Gastrocnemius medialis (tissue), 4 donors: ENCODE results near the gene KCNQ2. TPM values are rescaled to one million over a fixed set of nuclear protein-coding genes. Genes with fewer than 3 reads are reported as not detected.

ENCODE experiments used
- ATAC-seq, 2 donors: fragments of 150-250 bp; one replicate each; pipeline ENCODE4 v1.9.1; 2016
- DNase-seq, 2 donors: peaks; one replicate each; pipeline ENCODE4 v3.0.0-alpha.2; 2019
- H3K27ac ChIP-seq, 4 donors: fragments of 200-600 bp; sonication (generic); 1 replicate in 1 of 4; 2 replicates in 3 of 4; pipeline ENCODE4 v1.5.1; 2016 to 2018; ENCODE audit warnings: mild to moderate bottlenecking in 2 of 4, moderate library complexity in 1 of 4
- H3K27me3 ChIP-seq, 3 donors: fragments of 200-600 bp; sonication (generic) in 2 of 3; 1 replicate in 1 of 3; 2 replicates in 2 of 3; pipeline versions ENCODE4 v1.5.1 to v1.6.0; 2016 to 2019; ENCODE audit warnings: mild to moderate bottlenecking in 1 of 3, moderate library complexity in 1 of 3
- H3K36me3 ChIP-seq, 2 donors: fragments of 200-600 bp; sonication (generic) in 1 of 2; one replicate each; pipeline ENCODE4 v1.5.1; 2017 to 2018
- H3K4me1 ChIP-seq, 2 donors: fragments of 200-600 bp; sonication (generic) in 1 of 2; one replicate each; pipeline ENCODE4 v1.5.1; 2016 to 2017; ENCODE audit warnings: mild to moderate bottlenecking in 2 of 2
- H3K4me3 ChIP-seq, 4 donors: fragments of 200-600 bp; sonication (generic) in 3 of 4; 1 replicate in 1 of 4; 2 replicates in 3 of 4; pipeline ENCODE4 v1.5.1; 2016 to 2019; ENCODE audit warnings: mild to moderate bottlenecking in 2 of 4
- H3K9me3 ChIP-seq, 3 donors: fragments of 200-600 bp; sonication (generic) in 2 of 3; 1 replicate in 1 of 3; 2 replicates in 2 of 3; pipeline ENCODE4 v1.5.1; 2016 to 2019
- CTCF ChIP-seq, 5 experiments: fragments of 450-650 bp in 3 of 5; fragments of 200-600 bp in 2 of 5; sonication (generic) in 2 of 5; IDR thresholded peaks in 4 of 5; conservative IDR thresholded peaks in 1 of 5; 1 replicate in 4 of 5; 2 replicates in 1 of 5; pipeline ENCODE4 v1.5.1; 2016 to 2019; ENCODE audit warnings: antibody characterized with exemption in 5 of 5, mild to moderate bottlenecking in 3 of 5, moderate library complexity in 3 of 5
- POLR2A ChIP-seq, 2 donors: fragments of 450-650 bp; IDR thresholded peaks; one replicate each; pipeline ENCODE4 v1.6.1; 2017; ENCODE audit warnings: antibody characterized with exemption in 2 of 2, mild to moderate bottlenecking in 2 of 2, moderate library complexity in 2 of 2
- in situ Hi-C, 4 donors: fragments of 200-750 bp; cut with MboI; loops; one replicate each; pipeline versions ENCODE4 v1.15.0 to v1.8.0; 2017; ENCODE audit warnings: low sequenced_read_pairs in 4 of 4
- intact Hi-C: fragments of 100-400 bp; cut with DNase I; formaldehyde crosslinking; loops from one replicate; pipeline ENCODE4 v1.15.1; 2023; ENCODE audit warnings: low total_unique reads
- total RNA-seq, 4 donors: library from RNA; depleted of rRNA; stranded (reverse); fragments of >200 nt; gene quantifications; one replicate each; pipeline versions ENCODE4 v1.1.0 to v1.2.3, GENCODE V29; 2016

KCNQ2 gene
- total RNA-seq, 4 donors from 2014 or later: not detected

GRCh38 chr20:63366390-63367365, 105.8 kb downstream of the KCNQ2 start:
- Histone ChIP-seq H3K4me1 (peaks cover 0 to 4% of the 10 kb centered on the region in 2 donors), H3K4me3 (no peak overlapping the region), H3K27me3 (peaks cover 3 to 16% (median 15%) of the 10 kb centered on the region in 3 donors), H3K9me3 (no peaks in the 10 kb centered on the region), H3K27ac (no peak overlapping the region), H3K36me3 (no peaks in the 10 kb centered on the region)
- DNase-seq: no peak
- TF ChIP-seq CTCF (IDR thresholded peaks at IDR 0.05 in 4 of 5, conservative IDR thresholded peaks at IDR 0.05 in 1 of 5) (no peak), POLR2A (IDR thresholded peaks at IDR 0.05) (no peak)
- ATAC-seq: no peak
- intact Hi-C loops: no loop called here
- in situ Hi-C loops: no loop called here

DNA sequence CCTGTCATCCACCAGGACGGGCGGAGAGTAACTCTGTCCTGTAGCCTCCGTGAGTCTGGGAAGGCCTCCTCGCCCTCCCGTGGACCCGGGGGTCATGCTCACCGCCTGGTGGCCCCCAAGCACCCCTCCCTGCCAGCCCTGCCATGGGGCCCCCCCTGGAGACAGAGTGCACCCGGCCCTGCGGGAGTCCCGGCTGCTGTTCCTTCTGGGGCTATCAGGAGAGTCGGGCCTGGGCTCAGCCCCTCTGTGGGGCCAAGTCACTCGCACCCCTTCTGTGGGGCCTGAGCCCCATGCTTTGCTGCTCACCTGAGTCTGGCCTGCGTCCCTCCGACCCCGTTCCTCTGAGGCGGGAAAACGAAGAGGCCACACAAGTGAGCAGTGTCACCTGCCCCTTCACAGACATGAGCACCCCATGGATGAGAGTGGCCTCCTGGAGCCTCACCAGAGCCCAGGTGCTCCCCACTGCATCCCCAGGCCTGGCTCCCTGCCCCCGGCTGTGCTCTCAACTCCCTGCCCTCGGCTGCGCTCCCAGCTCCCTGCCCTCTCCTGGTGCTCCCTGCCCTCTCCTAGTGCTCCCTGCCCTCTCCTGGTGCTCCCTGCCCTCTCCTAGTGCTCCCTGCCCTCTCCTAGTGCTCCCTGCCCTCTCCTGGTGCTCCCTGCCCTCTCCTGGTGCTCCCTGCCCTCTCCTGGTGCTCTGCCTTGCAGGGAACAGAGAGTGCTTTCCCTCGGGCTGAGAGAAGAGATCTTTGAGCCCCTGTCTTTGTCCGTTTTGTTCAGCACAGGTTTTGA, 106.7 kb downstream of the KCNQ2 start:
- intact Hi-C loops: no loop called here
- Histone ChIP-seq H3K4me1 (no peaks in the 10 kb centered on the region), H3K36me3 (no peaks in the 10 kb centered on the region), H3K9me3 (no peaks in the 10 kb centered on the region), H3K27ac (no peak overlapping the region), H3K27me3 (peaks cover 7 to 17% (median 16%) of the 10 kb centered on the region in 3 donors), H3K4me3 (no peak overlapping the region)
- ATAC-seq: no peak
- no peak for DNase-seq
- in situ Hi-C loops: no loop called here
- TF ChIP-seq CTCF (IDR thresholded peaks at IDR 0.05 in 4 of 5, conservative IDR thresholded peaks at IDR 0.05 in 1 of 5) (no peak), POLR2A (IDR thresholded peaks at IDR 0.05) (no peak)

DNA sequence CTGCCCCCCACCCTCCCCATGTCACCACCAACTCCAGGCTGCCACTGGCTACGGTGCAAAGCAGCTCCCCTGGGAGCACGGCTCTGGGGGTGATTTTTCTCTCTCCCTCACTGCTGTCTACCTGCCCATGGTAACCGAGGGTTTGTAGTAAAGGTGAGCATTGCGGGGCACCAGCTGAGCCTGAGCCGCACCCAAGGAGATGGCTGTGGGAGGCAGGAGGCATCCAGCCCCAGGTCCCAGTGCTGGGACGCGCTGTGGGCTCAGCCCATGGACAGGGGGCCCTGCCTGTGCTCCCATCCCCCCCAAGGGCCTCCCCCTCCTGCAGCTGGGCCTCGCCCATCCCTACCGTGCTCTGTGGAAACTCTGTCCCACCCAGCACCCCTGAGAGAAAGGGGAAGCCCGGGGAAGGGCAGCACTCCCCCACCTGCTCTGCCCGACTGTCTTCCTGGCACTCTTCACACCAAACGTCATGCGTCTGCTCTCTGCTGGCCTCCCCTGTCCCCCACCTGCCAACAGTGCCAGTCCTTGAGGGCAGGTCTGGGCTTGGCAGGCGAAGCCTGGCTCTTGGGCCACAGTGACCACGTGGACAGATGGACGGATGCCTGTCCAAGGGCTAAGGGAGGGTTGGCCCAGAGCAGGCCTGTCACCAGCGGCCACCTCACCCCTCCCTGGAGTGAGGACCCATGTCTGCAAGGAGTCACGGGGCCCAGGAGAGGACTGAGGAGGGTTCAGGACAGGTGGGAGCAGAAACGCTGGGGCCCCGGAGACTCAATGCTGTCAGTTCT, 107.5 kb downstream of the KCNQ2 start:
- H3K27ac ChIP-seq: no peak overlapping the region
- in situ Hi-C loops: no loop called here
- no peaks in the 10 kb centered on the region for H3K4me1 ChIP-seq
- ATAC-seq (no peak), DNase-seq (no peak)
- no peaks in the 10 kb centered on the region for H3K9me3 ChIP-seq
- intact Hi-C loops: no loop called here
- H3K36me3 ChIP-seq: no peaks in the 10 kb centered on the region
- no peak for TF ChIP-seq POLR2A (IDR thresholded peaks at IDR 0.05)
- TF ChIP-seq CTCF (IDR thresholded peaks at IDR 0.05 in 4 of 5, conservative IDR thresholded peaks at IDR 0.05 in 1 of 5): no peak
- H3K4me3 ChIP-seq: no peak overlapping the region
- H3K27me3 ChIP-seq: peaks cover 15 to 25% (median 20%) of the 10 kb centered on the region in 3 donors

- in situ Hi-C loops: no loop called here
- DNase-seq: no peak
- no peak overlapping the region for H3K27ac ChIP-seq
- no peaks in the 10 kb centered on the region for H3K4me1 ChIP-seq
- H3K36me3 ChIP-seq: no peaks in the 10 kb centered on the region
- H3K9me3 ChIP-seq: no peaks in the 10 kb centered on the region
- peaks cover 21 to 28% (median 22%) of the 10 kb centered on the region in 3 donors for H3K27me3 ChIP-seq
- H3K4me3 ChIP-seq: no peak overlapping the region
- ATAC-seq: no peak
- TF ChIP-seq CTCF (IDR thresholded peaks at IDR 0.05 in 4 of 5, conservative IDR thresholded peaks at IDR 0.05 in 1 of 5) (no peak), POLR2A (IDR thresholded peaks at IDR 0.05) (no peak)
- intact Hi-C loops: no loop called here
Observed at GRCh38 chr20:63363981-63364561, 108.4 kb downstream of the KCNQ2 start.
